ENCODE measurements around the gene CNDP2.

CNDP2 gene

GRCh38 chr18:74495581-74496507, at the start of gene CNDP2:
Gene CNDP2, plus strand, starts transcription at chr18:74496363. Its CDS starts 3,611 bp downstream, at chr18:74499974.
- DNase-seq (ENCODE audit: low read depth): peak; percentile 98

- DNase-seq (ENCODE audit: low read depth): no peak
Observed at GRCh38 chr18:74446631-74447403, 49.3 kb upstream of the CNDP2 start.

- no peak for DNase-seq (ENCODE audit: low read depth)
Observed at GRCh38 chr18:74447404-74448152, 48.6 kb upstream of the CNDP2 start.

- no peak for DNase-seq (ENCODE audit: low read depth)
Observed at GRCh38 chr18:74450626-74451025, 45.5 kb upstream of the CNDP2 start.

- DNase-seq (ENCODE audit: low read depth): no peak
Observed at GRCh38 chr18:74451148-74451547, 45.0 kb upstream of the CNDP2 start.

GRCh38 chr18:74453016-74453566, 43.1 kb upstream of the CNDP2 start:
- no peak for DNase-seq (ENCODE audit: low read depth)

- no peak for DNase-seq (ENCODE audit: low read depth)
Observed at GRCh38 chr18:74453642-74454198, 42.4 kb upstream of the CNDP2 start.

DNA sequence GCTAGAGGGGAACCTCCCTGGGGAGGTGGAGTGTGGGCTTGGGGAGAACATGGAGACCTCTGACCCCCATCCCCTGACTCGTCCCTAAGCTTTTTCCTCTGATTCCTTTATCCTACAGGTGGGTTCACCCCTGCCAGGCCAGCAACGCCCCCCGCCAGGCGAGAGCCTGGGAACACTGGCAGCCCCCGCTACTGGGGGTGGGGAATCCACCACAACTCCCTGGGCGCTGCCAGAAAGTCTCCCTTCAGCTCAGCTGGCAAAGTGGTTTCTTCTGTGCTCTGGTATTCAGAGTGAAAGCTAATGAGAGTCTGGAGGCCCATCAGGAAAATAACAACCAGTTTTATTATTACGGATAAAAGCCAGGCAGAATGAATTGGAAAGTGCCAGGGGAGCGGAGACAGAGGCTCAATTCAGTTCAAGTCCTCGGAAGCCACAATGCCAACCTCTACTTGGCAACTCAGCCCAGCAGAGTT, 41.8 kb upstream of the CNDP2 start:
- no peak for DNase-seq (ENCODE audit: low read depth)

DNA sequence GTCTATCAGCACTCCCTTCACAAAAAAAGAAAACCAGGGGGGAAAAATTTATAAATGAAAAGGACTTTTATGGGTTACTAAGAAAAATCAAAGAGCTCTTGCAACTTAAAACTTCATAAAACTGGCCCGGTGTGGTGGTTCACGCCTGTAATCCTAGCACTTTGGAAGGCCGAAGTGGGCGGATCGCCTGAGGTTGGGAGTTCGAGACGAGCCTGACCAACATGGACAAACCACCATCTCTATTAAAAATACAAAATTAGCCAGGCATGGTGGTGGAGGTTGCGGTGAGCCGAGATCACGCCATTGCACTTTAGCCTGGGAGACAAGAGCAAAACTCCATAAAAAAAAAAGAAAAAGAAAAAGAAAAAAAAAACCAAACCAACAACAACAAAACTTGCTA, 40.8 kb upstream of the CNDP2 start:
- no peak for DNase-seq (ENCODE audit: low read depth)

DNA sequence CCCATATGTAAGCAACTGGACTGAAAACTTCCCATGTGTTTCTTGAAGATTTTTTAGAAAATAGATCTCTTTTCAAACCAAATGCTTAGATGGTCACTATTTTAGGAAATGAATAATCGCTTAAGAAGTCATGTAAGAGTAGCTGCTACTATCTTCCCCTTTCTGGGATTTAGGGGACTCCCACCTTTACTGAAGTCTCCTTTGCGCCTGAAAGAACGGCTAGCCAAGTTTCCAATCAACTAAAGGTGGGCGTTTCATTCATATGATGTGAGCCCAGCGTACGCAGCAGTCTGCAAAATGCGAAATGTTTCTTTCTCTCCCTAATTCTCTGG, 40.2 kb upstream of the CNDP2 start:
- DNase-seq (ENCODE audit: low read depth): no peak

- DNase-seq (ENCODE audit: low read depth): no peak
Observed at GRCh38 chr18:74456349-74457042, 39.7 kb upstream of the CNDP2 start.

DNA sequence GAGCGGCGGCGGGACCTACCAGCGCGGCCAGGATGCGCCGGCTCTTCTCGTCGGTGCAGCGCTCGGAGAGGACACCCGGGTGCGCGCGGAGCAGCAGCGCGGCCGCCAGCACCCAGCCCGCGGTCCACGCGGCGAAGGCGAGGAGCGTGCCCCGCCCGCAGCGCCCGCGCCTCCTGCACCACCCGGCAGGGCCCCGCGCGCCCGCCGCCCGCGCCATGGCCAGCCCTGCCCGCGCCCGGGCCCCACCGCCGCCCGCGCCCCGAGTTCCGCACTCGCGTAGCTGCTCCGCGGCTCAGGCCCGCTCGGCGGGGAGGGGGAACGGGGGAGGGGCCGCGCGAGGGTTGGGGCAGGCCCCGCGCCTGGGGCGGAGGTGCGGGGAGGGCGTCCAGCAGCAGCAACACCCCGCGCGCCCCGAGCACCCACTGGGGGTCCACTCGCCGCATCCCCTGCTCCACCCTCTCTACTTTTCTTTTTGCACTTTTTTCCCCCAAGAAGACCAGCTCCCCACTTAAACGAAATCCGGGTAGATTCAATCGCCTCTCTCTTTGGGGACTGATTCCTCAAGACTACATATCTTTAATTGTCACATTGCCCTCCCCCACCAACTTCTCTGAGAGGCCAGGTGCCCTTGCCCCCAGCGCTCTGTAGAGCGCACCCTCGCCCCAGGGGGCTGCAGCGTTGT, 39.0 kb upstream of the CNDP2 start, which contains the start of gene DIPK1C:
DIPK1C (minus strand) TSS at position 266 of the 682 bp plus-strand sequence; CDS start at position 217, 49 bp downstream.
- DNase-seq (ENCODE audit: low read depth): no peak

DNA sequence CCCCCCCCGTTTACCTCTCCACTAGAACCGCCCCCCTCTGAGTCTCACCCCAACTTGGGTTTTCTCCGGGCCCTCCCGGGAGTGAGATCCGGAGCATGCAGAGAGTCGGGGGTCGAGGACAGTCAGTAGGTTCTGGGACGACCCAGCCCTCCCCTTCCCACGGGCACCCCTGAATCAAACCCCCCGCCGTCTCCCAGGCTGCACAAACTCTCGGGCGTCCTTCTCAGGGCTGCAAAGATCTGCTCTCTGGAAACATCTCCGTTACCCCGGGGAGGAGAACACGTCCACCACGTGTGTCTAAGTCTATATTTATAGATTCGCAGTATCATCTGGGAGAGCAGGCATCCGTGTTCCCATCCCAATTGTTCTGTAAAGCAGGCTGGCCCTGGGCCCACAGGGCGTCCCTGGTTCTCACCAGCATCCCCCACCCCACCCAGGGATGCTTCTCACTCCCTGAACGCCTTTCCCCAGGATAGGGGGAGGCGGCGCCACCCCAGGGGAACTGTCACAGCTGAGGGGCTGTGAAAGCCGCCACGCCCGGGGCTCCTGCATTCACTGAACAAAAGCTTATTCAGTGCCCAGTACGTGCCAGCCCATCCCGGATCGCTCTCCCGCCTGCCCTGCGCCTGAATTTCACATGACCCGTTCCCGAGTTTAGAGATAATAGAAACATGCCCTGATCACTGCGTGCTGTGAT, 38.3 kb upstream of the CNDP2 start:
- DNase-seq (ENCODE audit: low read depth): no peak

DNA sequence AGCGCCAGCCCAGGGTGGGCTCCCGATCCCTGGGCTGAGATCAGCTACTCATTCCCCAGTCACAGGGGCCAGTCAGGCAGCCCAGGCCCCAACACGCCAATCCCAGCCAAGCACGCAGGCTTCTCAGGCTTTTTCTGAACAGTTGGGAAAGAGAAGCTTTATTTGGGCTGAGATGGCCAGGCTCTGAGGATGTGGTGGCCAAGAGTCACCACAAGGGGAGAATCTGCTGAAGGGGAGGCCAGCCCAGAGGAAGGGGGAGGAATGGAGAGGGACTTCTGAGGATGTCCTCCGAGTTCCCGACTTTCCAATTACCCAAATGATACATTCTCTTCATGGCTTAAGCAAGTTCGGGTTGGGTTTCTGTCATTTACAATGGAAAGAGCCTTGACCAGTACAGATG, 36.3 kb upstream of the CNDP2 start:
- DNase-seq (ENCODE audit: low read depth): no peak

DNA sequence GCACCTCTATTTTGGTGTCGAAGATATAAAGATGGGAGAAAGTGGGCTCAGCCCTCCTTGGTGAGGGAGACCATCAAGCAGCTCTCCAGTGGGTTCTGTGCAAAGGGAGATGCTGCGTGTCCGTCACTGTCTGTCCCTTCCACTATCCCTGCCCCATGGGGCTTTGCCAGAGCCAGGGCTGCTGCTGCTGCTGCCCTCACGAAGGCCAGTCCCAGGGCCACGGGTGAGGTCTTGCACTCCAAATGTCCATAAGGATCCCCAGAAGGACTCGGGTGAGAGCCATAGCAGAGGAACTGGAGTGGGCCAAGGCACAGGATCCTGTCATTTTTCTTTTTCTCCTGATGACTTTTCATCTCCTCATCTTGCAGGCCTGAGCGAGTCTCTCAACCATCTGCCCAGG, 35.3 kb upstream of the CNDP2 start:
- DNase-seq (ENCODE audit: low read depth): no peak

DNA sequence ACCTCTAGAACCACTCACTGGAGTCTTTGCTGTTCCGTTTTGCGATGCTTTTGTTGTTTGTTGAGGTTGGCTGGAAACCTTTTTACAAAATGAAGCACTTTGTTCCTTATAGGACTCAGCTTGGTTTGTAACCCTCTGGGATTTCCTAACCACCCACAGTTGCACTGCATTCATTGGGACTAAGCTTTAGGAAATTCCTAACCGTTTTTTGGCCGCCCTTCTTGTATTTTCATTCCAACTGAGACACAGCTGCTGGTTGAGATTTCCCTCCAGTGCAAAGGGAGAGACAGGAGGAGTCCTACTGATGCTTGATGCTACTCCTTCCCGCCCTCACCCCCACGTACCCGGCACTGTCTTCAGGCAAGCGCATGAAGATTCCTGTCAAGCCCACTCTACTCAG, 32.9 kb upstream of the CNDP2 start:
- DNase-seq (ENCODE audit: low read depth): no peak

GRCh38 chr18:74463983-74464382, 32.2 kb upstream of the CNDP2 start:
- DNase-seq (ENCODE audit: low read depth): no peak

GRCh38 chr18:74465775-74466174, 30.4 kb upstream of the CNDP2 start:
- DNase-seq (ENCODE audit: low read depth): no peak

DNA sequence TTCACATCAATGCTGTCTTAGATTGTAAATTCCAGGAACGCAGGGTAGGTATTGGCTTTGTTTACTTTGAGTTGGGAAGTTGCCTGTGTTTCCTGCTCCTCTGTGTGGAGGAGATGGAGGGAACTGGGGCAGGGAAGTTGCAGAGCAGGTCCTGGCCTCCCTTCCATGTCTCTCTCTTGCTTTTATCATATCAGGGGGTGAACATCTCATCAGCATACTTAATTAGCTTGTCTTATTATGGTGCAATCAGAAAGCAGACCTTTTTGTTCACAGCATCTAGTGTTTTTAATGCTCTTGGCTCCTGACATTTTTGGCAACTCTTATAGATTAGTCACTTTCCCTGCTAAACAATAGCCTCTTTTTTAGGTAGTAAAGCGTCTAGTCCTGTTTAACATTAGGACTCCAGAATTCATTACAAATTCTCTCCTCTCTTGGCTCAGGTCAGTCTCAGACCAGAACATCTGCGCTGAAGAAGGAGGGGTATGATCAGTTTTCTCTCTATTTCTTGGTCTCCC, 27.6 kb upstream of the CNDP2 start:
- no peak for DNase-seq (ENCODE audit: low read depth)

GRCh38 chr18:74472312-74472711, 23.9 kb upstream of the CNDP2 start:
- DNase-seq (ENCODE audit: low read depth): peak; percentile 8

All from amniotic epithelial cell (primary cell).